NCI-H2227 (cell line): ENCODE measurements around the gene RDX.
"Not testable (repeated sequence)": the region's sequence is repeated elsewhere in the genome, so short reads cannot be mapped to it uniquely, and the experiment has no call there.

Experiments used
- DNase-seq: peaks from one replicate; lab custom pipeline; 2025; ENCODE audit not compliant: unreplicated experiment; lab: John Stamatoyannopoulos, UW

RDX gene

DNA sequence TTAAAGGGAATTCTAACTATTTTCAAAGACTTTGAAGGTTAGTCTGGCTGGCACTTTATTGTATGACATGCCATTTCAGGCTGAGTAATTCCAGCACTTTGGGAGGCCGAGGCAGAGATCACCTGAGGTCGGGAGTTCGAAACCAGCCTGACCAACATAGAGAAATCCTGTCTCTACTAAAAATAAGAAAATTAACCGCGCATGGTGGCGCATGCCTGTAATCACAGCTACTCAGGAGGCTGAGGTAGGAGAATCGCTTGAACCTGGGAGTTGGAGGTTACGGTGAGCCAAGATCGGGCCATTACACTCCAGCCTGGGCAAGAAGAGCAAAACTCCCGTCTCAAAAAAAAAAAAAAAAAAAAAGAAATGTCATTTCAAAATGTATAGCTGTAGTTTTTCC is 95.6 kb downstream of the RDX start:
- no peak for DNase-seq

DNA sequence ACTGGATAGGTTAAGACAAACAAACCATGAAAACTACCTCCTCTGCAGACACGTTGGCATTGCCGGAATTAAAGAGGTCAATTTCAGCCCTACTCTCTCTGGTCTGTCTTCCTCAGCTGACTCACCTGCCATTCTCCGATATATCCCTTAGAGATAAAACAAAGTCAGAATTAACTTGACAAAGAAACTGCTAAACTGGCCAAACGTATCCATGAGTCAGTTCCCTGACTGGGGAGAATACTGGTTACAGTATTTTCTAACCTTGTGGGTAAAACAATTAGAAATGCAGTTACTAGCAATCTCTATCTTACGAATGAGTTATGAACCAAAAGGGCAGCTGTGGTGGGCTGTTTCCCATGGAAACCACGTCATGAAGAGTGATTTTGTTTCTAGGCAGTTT is 96.2 kb downstream of the RDX start:
- DNase-seq = no peak

DNA sequence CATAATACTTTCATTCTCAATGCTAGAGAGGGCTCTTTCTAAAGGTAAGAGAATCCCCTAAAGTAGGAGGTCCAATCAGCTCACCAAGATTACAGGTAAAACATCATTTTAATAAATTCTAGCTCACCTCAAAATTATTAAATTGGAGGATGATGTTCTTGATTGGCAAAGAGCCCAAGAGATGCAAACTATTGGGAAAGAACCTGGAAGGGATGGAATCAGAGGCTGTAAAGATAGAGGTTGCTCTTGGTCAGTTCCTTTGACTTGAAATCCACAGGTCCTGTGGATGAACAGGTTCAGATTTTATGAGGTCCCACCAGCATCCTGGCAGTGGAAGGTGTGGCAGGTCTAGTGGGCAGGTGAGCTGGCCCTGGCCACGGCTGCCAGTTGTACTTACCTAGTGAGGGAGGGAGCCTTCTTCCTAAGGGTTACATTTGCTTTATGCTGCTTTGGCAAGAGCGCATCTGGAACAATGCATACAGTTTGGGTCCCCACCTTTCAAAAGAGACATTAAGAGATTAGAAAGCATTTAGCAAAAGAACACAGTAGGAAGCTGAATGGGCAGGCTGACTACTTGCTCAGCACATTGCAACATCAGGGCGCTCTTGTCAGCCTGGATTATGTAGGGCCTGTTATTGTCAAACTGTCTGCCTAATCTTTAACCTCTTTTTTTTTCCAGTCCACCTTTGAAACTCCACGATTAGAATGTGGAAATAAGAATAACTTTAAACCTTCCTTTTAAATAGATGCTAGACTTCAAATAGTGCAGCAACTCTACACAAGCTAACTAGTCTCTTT is 97.0 kb downstream of the RDX start:
- no peak for DNase-seq

DNA sequence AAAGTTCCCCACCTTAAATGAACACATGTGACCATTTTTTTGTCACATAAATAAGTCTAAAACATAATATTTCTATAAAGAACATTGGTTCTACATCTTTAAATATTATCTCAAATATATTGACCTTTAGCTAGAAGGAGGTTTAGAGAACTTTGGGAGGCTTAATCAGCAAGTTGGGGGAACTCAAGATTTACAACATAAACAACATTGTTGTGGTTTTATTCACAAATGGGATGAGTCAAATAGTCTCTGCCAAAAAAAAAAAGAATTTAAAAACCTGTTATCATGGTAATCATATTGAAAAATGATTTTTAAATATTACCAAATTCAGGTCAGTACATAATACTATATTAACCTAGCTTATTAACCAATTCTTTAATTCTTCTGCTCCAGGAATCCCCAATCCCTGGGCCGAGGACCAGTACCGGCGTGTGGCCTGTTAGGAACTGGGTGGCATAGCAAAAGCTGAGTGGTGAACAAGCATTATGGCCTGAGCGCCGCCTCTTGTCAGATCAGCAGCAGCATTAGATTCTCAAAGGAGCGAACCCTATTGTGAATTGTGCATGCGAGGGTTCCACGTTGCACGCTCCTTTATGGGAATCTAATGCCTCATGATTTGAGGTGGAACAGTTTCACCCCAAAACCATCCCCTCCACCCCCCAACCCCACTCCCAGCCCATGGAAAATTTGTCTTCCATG is 98.2 kb downstream of the RDX start:
- DNase-seq = no peak

DNA sequence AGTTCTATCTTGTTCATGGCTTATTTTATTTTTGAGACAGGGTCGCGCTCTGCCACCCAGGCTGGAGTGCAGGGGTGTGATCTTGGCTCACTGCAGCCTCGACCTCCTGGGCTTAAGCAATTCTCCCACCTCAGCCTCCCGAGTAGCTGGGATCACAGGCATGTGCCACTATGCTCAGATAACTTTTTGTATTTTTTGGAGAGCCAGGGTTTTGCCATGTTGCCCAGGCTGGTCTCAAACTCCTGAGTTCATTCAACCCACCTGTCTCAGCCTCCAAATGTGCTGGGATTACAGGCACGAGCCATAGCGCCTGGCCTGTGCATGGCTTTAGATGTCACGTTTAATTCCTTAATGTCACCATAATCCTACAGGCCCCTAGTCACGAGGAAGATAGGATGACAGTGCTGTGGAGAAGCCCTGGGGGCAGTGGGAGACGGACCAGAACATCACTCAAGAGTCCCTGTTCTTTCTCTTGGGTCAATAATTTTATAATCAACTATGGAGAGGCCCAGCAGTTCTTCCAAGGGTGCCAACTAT is 99.5 kb downstream of the RDX start:
- DNase-seq = no peak

DNA sequence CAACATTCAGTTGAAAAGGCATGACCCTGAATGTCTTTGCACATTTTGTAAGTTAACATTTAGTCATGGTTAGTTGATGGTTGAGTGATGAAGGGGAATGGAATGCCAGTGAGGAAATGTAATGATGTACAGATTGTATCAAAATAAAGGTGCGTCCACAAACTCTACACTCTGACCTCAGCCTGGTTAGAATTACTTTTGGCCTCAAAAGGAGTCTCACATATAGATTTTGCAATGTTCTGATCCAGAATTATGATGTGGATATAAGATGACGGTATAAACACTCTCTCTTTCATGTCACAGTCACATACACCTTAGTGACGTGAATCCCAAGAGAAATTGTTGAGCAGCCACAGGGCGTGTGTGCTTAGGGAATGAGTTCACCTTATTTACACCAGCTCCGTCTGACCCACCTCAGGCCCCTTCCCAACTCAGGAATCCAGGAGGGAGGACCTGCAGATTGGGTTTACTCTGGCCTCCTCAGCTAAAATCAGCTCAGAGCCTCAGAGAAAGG is 100.1 kb downstream of the RDX start:
- DNase-seq = no peak

DNA sequence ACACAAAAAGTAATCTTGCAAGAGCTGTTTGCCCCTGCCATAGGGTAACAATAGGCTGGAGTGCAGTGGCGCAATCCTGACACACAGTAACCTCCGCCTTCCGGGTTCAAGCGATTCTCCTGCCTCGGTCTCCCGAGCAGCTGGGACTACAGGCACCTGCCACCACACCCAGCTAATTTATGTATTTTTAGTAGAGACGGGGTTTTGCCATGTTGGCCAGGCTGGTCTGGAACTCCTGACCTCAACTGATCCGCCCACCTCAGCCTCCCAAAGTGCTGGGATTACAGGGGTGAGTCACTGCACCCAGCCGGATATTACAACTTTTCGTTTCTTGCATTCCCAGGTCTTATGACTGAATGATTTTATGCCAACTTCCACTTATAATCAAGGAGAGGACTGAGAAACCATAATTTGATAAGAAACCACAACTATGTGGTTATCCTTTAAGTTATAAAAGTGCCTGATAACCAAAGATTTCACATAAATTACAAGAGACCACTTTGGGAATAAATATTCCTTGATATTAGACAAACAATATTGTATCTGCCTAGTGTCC is 102.1 kb downstream of the RDX start:
- DNase-seq = not testable (repeated sequence)

DNA sequence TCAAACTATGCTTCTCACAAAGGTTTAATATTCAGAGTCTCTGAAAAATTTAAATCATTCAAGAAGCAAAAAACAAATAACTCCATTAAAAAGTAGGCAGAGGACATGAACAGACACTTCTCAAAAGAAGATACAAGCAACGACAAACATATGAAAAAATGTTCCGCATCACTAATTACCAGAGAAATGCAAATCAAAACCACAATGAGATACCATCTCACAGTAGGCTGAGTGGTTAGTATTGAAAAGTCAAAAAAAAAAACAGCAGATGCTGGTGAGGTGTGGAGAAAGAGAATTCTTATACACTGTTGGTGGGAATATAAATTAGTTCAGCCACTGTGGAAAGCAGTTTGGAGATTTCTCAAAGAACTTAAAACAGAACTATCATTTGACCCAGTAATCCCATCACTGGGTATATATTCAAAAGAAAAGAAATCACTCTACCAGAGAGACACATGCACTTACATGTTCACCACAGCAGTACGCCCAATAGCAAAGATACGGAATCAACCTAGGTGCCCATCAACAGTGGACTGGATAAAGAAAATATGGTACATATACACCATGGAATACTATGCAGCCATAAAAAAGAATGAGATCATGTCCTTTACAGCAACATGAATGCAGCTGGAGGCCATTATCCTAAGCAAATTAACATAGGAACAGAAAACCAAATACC is 103.7 kb downstream of the RDX start:
- DNase-seq = not testable (repeated sequence)

DNA sequence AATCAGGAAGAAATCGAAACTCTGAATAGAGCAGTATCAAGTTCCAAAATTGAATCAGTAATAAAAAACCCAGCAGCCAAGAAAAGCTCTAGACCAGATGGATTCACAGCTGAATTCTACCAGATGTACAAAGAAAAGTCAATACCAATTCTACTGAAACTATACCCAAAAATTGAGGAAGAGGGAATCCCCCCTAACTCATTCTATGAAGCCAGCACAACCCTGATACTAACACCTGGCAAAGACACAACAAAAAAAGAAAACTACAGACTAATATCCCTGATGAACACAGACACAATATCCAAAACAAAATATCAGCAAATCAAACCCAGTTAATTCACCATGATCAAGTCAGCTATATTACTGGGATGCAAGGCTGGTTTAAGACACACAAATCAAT is 105.5 kb downstream of the RDX start:
- DNase-seq = no peak

DNA sequence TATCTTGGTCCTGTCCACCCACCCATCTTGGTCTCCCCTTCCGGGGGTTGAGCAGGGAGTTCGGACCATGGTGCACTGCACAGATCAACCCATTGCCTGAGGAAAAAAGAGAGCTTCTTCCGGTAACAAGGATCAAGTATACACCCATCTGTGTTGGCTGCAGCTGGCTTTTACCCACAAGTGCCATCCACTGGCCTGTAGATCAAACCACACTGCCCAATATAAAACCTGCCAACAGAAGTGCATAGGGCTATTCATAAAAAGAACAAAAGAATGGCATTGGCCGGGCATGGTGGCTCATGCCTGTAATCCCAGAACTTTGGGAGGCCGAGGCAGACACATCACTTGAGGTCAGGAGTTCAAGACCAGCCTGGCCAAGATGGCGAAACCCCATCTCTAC is 108.7 kb downstream of the RDX start:
- DNase-seq = no peak

DNA sequence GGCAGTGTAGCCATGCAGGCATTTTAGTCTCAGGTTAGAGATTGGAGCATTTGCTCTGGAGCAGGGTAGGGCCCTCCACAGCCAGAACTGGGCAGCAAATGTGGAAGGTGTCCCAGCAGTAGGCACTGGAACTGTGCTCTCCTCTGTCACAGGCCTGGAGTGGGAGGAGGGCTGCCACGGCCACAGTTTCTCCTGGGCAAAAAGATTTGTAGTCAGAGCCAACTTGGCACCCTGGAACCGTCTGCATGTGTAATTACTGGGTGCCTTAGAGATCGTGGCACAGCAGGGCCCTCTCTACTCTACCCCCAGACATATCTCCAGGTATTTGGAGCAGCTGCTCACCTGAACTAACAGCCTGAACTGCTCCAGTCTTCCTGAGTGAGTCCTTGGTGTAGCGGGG is 109.5 kb downstream of the RDX start:
- DNase-seq = no peak

DNA sequence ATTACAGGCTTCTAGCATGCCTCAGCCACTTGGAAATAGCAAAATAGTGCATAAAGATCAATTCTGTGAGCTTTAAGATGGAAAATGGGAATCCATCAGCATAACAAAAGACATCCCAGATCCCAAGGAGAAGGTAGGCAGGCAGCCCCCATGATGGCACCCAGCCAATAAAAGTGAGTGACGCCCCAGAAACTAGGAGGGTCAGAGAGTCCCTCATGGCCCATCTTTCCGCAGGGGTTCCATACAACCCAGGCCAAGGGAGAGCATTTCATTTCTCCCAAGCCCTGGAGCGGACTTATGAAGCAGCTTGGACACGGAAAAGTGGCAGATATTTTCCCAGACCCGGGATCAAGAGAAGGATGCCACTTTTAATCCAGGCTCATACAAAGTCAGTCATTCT is 110.0 kb downstream of the RDX start:
- DNase-seq = no peak

DNA sequence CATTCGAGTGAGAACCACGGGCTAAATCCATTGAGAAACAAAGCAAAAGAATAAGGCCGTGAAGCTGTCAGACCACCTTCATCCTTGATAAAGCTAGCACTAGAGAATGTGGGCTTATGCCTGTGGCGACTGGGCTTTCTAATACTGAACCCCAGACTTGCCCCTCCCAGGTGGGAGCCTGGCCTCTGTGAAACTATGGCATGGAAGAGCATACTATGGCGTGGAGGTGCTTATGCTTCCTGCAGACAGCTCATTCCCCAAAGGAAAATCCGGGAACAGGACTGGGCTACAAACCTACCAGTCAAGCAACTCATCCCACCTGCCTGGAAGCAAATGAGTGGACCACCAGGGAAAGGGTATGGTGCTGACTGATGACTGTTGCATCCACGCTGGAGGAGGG is 110.8 kb downstream of the RDX start:
- DNase-seq = no peak

DNA sequence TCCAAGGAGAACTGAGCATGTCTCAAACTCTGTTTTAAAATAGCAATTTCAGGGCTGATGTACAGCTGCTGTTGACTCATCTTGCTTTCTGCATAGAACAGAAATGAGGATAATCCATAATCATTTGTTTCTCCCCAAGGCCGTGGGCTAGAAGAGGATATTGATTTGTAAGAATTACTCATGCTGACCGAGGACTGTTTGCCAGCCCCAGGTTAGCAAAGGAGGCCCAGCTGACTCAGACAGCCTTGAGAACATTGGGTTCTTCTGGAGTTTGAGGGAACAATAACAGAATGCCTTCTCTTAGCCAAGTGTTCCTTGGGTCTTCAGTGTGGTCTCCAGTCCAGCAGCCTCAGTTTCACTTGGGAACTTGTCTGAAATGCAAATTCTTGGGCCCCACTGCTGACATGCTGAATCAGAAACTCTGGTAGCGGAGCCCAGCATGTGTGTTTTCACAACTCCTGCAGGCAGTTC is 111.3 kb downstream of the RDX start:
- no peak for DNase-seq

DNA sequence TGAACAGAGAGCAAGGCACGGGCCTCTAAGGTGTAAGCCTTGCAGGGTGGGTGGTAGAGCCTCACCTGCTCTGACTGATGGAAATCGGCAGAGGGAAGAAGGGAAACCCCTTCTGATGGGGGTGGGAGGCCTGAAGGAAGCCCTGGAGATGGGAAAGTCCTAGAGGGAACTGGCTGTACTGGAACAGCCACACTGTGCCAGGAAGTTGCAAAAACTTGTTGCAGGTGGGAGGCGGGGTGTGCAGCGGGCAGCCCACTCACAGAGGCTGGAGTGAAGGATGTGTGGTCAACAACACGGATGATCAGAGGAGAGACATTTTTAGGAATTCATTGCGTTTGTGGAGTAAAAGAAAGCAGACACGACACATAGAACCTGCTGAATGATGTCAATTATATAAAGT is 112.0 kb downstream of the RDX start:
- DNase-seq = no peak

DNA sequence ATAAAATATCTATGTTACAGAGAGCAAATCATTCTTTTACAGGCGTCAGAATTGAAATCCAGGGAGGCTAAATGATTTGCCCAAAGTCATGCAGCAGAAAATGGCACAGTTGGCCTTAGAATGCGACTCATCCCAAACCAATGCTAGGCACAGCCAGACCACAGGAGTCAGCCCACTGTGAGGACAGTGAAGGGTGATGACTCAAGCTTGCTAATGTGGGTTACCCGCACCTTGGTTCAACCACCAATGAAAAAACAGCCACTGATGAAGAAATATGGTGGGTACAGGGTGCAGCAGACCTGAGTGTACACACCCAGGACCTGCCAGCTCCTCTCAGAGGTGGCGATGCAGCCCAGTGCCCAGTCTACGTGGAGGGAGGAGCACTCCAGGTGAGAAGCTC is 113.5 kb downstream of the RDX start:
- no peak for DNase-seq

DNA sequence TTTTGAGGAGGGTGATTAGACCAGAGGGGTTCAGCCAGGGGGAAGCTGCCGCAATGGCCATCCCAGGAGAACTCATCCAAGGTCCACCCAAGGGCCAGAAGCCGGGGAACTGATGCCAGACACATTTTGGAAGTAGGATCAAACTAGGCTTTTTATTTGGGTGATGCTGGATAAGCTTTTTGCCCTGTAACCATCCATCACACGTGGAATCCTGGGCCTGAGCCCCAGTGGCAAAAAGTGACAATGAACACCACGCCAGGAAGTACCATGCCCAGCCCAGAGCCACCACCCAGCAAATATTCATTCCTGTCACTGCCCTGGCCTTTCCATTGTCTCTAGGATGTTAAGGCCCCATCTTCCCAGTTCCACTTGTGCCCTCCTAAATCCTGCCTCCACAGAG is 117.3 kb downstream of the RDX start:
- DNase-seq = no peak

DNA sequence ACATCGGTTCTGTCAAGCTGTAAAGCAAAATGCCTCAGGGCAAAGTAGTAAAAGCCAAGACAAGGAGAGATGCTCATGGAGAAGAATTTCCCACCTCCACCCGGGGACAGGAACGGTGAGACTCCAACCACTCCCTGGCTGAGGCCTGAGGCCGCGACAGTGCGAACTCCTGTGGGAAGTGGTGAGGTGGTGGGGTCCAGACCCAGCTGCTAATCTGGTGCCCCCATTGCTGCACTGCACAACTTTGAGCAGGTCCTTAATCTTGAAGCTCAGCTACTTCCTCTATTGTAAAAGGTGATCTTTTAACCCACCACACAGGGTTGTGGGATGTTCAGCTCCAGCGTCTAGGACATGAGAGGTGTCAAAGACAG is 119.3 kb downstream of the RDX start:
- DNase-seq = no peak

DNA sequence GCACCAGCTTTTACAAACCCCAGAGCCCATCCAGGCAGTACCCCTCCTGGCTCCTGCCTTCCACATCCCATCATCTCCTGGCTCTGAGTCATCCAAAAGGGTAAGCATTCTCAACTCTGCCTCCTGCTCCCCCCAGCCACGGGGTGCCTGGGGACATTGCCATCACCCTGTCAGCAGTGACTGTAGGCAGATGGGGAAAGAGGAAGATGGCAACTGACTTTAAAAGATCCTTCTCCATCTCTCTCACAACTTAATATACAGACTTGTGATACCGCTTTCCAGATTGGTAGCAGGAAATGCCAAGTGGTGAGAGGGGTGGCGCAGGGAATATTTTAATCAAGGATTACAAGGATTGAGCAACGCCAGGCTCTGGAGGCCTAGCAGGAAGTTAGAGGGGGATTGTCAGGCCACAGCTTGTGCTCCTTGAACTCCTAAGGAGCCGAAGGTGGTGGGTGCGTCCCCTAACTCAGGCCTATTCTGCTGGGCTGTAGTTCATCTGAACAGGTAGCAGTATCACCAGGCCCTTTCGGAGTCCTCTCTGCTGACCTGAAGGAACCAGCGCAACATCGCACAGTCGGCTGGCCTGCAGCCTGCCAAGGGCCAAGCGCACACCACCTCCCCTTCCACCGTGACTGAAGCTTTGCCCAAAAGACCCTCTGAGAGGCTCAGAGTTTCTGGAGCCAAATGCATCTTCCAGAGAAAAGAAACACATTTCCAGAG is 119.9 kb downstream of the RDX start:
- no peak for DNase-seq

DNA sequence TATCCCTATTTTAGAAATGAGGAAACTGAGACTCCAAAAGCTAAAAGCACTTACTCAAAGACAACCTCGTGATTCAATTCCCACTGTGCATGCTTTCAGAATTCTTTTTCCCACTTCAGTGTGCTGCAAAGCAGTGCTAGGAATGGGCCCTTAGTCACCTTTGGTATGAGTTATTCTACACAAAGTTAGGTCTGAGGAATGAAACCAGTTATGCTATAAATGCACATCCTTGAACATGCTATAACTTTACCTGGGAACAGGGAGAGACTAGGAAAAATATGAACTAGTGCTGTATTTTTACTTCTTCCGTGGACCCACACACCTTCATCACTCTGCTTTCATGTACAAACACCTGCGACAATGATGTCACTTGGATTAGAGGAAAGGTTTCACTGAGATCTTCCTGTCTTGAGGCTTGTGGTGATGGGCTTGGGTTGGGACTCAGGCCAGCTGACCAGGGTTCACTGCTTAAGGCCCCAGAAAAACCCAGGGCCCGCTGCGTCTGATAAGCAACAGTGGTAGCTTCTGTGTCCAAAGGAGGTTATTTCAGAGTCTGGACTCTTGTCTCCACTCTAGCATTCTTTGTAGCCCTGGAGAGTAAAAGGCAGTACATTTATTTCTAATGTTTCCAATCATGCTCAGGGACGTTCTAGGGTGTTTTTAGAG is 121.6 kb downstream of the RDX start:
- no peak for DNase-seq
